Measurements from ENCODE around the gene KRT222. TPM values are rescaled to one million over a fixed set of nuclear protein-coding genes. Genes with fewer than 3 reads are reported as not detected.

The KRT222 gene
- total RNA-seq: 0.25 and 1.00 TPM in 2 replicates

DNA sequence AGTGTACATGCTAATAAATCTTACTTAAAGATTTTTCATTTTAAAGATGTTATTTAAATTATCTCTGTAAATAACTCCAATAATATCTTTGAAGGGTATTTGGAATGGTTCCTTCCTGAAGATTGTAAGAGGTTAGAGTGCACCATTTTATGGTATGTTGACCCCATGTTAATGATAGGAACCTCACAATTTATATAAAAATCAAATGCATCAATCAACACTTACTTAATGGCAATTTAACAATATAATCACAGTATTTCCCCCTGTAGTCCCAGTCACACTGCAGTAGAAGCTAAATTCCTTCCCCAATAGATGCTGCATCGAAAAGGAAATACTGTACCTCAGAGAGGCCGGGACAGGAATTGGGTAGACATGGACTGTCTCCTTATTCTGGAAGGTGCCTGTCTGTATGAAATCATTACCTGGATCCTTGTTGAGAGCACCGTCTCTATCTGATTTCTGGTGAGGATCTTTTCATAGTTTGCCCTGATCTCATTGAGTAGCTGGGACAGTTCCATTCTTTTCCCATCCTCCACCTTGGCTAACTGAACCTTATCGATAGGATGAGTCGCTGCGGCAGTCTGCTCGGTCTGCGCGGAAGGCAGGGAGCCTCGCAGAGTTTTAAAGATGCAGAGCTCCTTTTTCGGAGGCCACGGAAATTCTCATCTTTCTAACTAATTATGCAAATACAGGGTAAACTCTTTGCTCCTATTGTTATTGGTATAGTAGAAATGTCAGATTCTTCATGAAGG lies at the start of gene KRT222:
KRT222 (minus strand) TSS at position 596 of the 752 bp plus-strand sequence; CDS start at position 518, 78 bp downstream.

DNA sequence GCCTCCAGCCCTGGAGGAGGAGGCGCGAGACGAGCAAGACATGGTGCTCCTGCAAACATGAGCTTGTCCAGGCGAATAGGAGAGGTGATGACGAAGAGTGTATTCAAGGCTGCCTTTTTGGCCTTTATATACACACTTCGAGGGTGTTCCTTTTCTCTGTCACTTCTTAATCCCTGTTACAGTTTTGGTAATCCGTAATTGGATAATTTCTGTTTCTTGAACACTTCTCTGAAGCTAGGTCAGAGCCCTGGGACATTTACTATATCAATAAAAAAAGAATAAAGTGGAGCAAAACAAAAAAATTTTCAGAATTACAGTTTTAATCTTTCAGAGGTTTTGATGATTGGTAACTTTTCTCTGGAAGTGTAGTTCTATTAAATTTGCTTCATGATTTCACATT lies 38.7 kb upstream of the KRT222 start, which contains the start of gene KRT24:
KRT24 (minus strand) TSS at position 101 of the 400 bp plus-strand sequence; CDS start at position 42, 59 bp downstream.

DNA sequence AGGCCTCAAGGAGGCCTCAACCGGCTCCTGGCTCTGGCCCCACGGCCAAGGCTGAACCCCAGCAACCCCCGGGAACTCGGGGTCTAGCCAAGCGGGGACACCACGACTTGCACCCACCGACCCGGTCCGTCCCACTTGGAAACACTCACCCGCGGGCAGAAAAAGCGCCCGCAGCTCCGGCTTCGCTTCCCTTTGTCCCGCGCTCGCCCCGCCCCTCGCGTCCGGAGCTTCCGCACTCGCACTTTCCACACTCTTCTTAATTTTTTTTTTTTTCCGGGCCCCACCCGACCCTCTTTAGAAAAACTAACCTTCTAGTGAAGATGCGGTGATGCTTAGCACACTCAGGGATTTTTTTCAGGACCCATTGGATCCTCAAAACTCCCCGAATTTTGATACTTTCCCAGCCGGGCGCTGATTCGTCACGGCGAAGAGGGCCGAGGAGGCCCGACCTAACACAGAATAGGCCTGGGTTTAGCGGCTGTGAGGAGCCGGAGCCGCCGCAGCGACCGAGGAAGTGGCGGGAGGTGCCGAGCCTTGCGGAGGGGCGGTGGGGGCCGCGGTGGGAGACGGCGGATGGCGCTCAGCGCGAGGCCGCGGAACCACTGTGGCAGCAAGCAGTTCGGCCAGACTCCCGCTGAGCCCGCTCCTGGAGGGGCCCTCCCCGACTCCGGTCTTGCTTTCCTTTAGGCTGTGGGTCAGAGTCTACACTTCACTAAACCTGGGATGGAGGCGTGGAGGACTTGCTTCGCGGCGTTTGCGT lies 17.2 kb downstream of the KRT222 start, which contains the start of gene SMARCE1:
SMARCE1 (minus strand) TSS at position 195 of the 760 bp plus-strand sequence. CDS start 2,016 bp downstream, outside the sequence.

Other genes starting within 250 kb of the KRT222 start
- gene TOP2A, start 247.3 kb downstream of the KRT222 start, total RNA-seq: 74.4 and 224 TPM in 2 replicates
- gene IGFBP4, start 221.7 kb downstream of the KRT222 start, total RNA-seq: 182 and 302 TPM in 2 replicates
- gene TNS4, start 163.6 kb downstream of the KRT222 start, total RNA-seq: not detected in 2 replicates
- gene CCR7, start 99.7 kb downstream of the KRT222 start, total RNA-seq: not detected in 2 replicates
- gene SMARCE1, start 17.4 kb downstream of the KRT222 start, total RNA-seq: 69.9 and 86.4 TPM in 2 replicates
- gene KRT24, start 38.6 kb upstream of the KRT222 start, total RNA-seq: not detected in 2 replicates
- not detected in 2 replicates for gene KRT25, start 90.2 kb upstream of the KRT222 start, total RNA-seq
- gene KRT26, start 107.0 kb upstream of the KRT222 start, total RNA-seq: not detected in 2 replicates
- gene KRT27, start 117.4 kb upstream of the KRT222 start, total RNA-seq: not detected in 2 replicates
- gene KRT28, start 134.8 kb upstream of the KRT222 start, total RNA-seq: not detected in 2 replicates
- gene KRT10, start 157.4 kb upstream of the KRT222 start, total RNA-seq: 2.3 and 4.0 TPM in 2 replicates
- gene KRT12, start 202.0 kb upstream of the KRT222 start, total RNA-seq: under 0.01 TPM in 1 of 2 replicates, not detected in the other
- 0.22 TPM in 1 of 2 replicates, not detected in the other for gene KRT20, start 220.1 kb upstream of the KRT222 start, total RNA-seq

Data from uterine smooth muscle cell (primary cell).